Testis (tissue), 3 donors: Measurements from ENCODE around the gene CIP2A. TPM values are rescaled to one million over a fixed set of nuclear protein-coding genes. Genes with fewer than 3 reads are reported as not detected.

ENCODE experiments used
- DNase-seq: peaks from one replicate; pipeline ENCODE4 v3.0.0-alpha.2; 2019
- H3K27ac ChIP-seq, 2 donors: fragments of 200-600 bp; sonication (generic); one replicate each; pipeline ENCODE4 v1.5.1; 2019
- H3K27me3 ChIP-seq: fragments of 200-600 bp; sonication (generic); one replicate; pipeline ENCODE4 v1.5.1; 2019
- H3K36me3 ChIP-seq: fragments of 200-600 bp; sonication (generic); one replicate; pipeline ENCODE4 v1.5.1; 2017; ENCODE audit warnings: low read depth; ENCODE audit errors: missing control alignments
- H3K4me1 ChIP-seq: fragments of 200-600 bp; sonication (generic); one replicate; pipeline ENCODE4 v1.5.1; 2019
- H3K4me3 ChIP-seq, 2 donors: fragments of 200-600 bp; sonication (generic); one replicate each; pipeline ENCODE4 v1.5.1; 2017 to 2019
- H3K9me3 ChIP-seq: fragments of 200-600 bp; sonication (generic); one replicate; pipeline ENCODE4 v1.5.1; 2017
- CTCF ChIP-seq, 3 experiments: fragments of 450-650 bp in 2 of 3; fragments of 200-600 bp in 1 of 3; sonication (generic) in 1 of 3; IDR thresholded peaks; one replicate each; pipeline ENCODE4 v1.5.1; 2016 to 2019; ENCODE audit warnings: antibody characterized with exemption in 3 of 3, mild to moderate bottlenecking in 2 of 3, moderate library complexity in 1 of 3
- POLR2A ChIP-seq: fragments of 450-650 bp; IDR thresholded peaks from one replicate; pipeline ENCODE4 v1.6.1; 2017; ENCODE audit warnings: antibody characterized with exemption, mild to moderate bottlenecking, moderate library complexity
- WGBS, 2 donors: methylation state at CpG; one replicate each; pipeline ENCODE4 v1.1.5; 2018; 5-methylcytosine and 5-hydroxymethylcytosine counted together
- intact Hi-C: fragments of 100-400 bp; cut with DNase I; formaldehyde crosslinking; loops from one replicate; pipeline ENCODE4 v1.15.1; 2023; ENCODE audit warnings: low total_unique reads
- polyA plus RNA-seq: library from polyadenylated mRNA; stranded (reverse); fragments of 350-450 nt; fragmentation: Illumina TruSeq; extraction: RNeasy Lipid Tissue Mini Kit (QIAGEN cat#74804); gene quantifications from one replicate; pipeline ENCODE4 v1.2.3, GENCODE V29; 2014; ENCODE audit warnings: low read depth, low replicate concordance; ENCODE audit not compliant: insufficient read depth
- total RNA-seq, 2 donors: library from RNA; depleted of rRNA; stranded (reverse); fragments of >200 nt; gene quantifications; one replicate each; pipeline ENCODE4 v1.2.3, GENCODE V29; 2016

The CIP2A gene
- total and polyA plus RNA-seq, 3 donors from 2014 or later = 8.5 to 23.5 (median 18.0) TPM

- H3K36me3 ChIP-seq = no peaks in the 10 kb centered on the region
- TF ChIP-seq CTCF (IDR thresholded peaks at IDR 0.05) (no peak), POLR2A (no peak)
- no peaks in the 10 kb centered on the region for H3K9me3 ChIP-seq
- no peak for DNase-seq
- no peak overlapping the region for H3K4me3 ChIP-seq
- intact Hi-C loops = no loop called here
- no peaks in the 10 kb centered on the region for H3K4me1 ChIP-seq
- H3K27ac ChIP-seq = no peak overlapping the region
- no peaks in the 10 kb centered on the region for H3K27me3 ChIP-seq
- WGBS, 2 donors = 93 to 100% methylated on average over 4 of the region's 4 CpGs
These were observed 19.9 kb downstream of the CIP2A start for GRCh38 chr3:108569336-108569735.

DNA sequence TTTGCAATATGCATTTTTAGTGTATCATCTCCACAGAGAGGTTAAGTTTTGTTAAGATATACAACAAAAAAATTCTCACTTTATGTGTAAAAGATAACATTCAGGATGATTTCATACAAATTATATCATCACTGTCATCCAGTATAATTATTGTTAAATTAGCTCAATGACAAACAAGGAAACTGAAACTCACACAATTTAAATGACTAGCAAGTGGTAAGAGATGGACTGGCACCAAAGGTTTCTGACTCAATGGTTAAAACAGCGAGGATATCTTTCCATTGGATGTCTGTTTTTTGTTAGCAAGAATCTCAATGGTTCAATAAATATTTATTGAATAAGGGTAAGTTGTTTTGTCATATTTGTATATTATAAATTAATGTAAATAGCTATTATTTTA, 22.6 kb downstream of the CIP2A start:
- no peak for TF ChIP-seq CTCF (IDR thresholded peaks at IDR 0.05)
- TF ChIP-seq POLR2A = no peak
- intact Hi-C loops = no loop called here
- Histone ChIP-seq H3K27me3 (no peaks in the 10 kb centered on the region), H3K4me3 (no peak overlapping the region), H3K4me1 (no peaks in the 10 kb centered on the region), H3K36me3 (no peaks in the 10 kb centered on the region), H3K27ac (no peak overlapping the region), H3K9me3 (no peaks in the 10 kb centered on the region)
- no peak for DNase-seq
- WGBS, 2 donors = 94 to 97% methylated on average over 1 of the region's 1 CpG

GRCh38 chr3:108565506-108565905, 23.7 kb downstream of the CIP2A start:
- Histone ChIP-seq H3K4me3 (no peak overlapping the region), H3K27ac (no peak overlapping the region), H3K9me3 (no peaks in the 10 kb centered on the region), H3K27me3 (no peaks in the 10 kb centered on the region), H3K4me1 (no peaks in the 10 kb centered on the region), H3K36me3 (no peaks in the 10 kb centered on the region)
- no peak for DNase-seq
- TF ChIP-seq POLR2A (no peak), CTCF (IDR thresholded peaks at IDR 0.05) (no peak)
- intact Hi-C loops = no loop called here
- 94 to 96% methylated on average over 3 of the region's 3 CpGs for WGBS, 2 donors

GRCh38 chr3:108564564-108564963, 24.7 kb downstream of the CIP2A start:
- Histone ChIP-seq H3K4me3 (no peak overlapping the region), H3K27me3 (no peaks in the 10 kb centered on the region), H3K27ac (no peak overlapping the region), H3K4me1 (no peaks in the 10 kb centered on the region), H3K36me3 (no peaks in the 10 kb centered on the region), H3K9me3 (no peaks in the 10 kb centered on the region)
- DNase-seq = no peak
- TF ChIP-seq POLR2A (no peak), CTCF (IDR thresholded peaks at IDR 0.05) (no peak)
- intact Hi-C loops = no loop called here

DNA sequence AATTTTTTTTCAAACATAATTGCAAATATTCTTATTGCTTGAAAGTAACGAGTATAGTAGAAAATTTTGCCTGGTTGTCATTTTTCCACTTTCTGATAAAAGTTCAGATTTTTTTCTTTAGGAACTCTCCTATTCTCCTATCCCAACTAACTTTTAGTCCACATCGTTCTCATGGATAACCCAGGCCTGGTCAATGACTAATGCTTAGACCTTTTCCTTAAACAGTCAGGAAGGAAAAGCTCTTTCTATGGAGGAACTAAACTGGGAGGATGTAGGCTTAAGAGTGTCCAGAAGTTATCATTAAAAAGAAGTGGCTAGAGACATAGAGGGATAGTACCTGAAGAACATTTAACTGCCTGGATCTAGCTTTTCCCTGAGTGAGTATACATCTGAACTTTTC, 26.7 kb downstream of the CIP2A start:
- H3K4me3 ChIP-seq = no peak overlapping the region
- intact Hi-C loops = no loop called here
- H3K9me3 ChIP-seq = no peaks in the 10 kb centered on the region
- H3K36me3 ChIP-seq = no peaks in the 10 kb centered on the region
- no peaks in the 10 kb centered on the region for H3K27me3 ChIP-seq
- no peaks in the 10 kb centered on the region for H3K4me1 ChIP-seq
- no peak for DNase-seq
- WGBS, 2 donors = 90 to 96% methylated on average over 2 of the region's 2 CpGs
- no peak overlapping the region for H3K27ac ChIP-seq
- no peak for TF ChIP-seq POLR2A
- TF ChIP-seq CTCF (IDR thresholded peaks at IDR 0.05) = no peak
